Parathyroid adenoma (tissue), 2 donors: ENCODE measurements around the gene CFAP52.

Experiments used
- H2AFZ ChIP-seq: fragments of 300-600 bp; sonication (generic); one replicate; pipeline ENCODE4 v1.7.0; 2017; ENCODE audit warnings: antibody characterized with exemption, mild to moderate bottlenecking
- H3K27ac ChIP-seq: fragments of 300-600 bp; sonication (generic); one replicate; pipeline ENCODE4 v1.7.0; 2017
- H3K27me3 ChIP-seq: fragments of 300-600 bp; sonication (generic); one replicate; pipeline ENCODE4 v1.7.0; 2017; ENCODE audit warnings: low read length; ENCODE audit not compliant: control insufficient read depth, insufficient read depth
- H3K36me3 ChIP-seq: fragments of 300-600 bp; sonication (generic); one replicate; pipeline ENCODE4 v1.7.0; 2017; ENCODE audit warnings: low read length; ENCODE audit not compliant: control insufficient read depth, insufficient read depth
- H3K4me1 ChIP-seq: fragments of 300-600 bp; sonication (generic); one replicate; pipeline ENCODE4 v1.7.0; 2017; ENCODE audit warnings: control low read depth
- H3K4me2 ChIP-seq: fragments of 300-600 bp; sonication (generic); one replicate; pipeline ENCODE4 v1.7.0; 2017; ENCODE audit warnings: low read length
- H3K4me3 ChIP-seq: fragments of 300-600 bp; sonication (generic); one replicate; pipeline ENCODE4 v1.7.0; 2017; ENCODE audit warnings: low read depth, low read length
- H3K79me2 ChIP-seq: fragments of 300-600 bp; sonication (generic); one replicate; pipeline ENCODE4 v1.7.0; 2017; ENCODE audit warnings: control low read depth
- H3K9ac ChIP-seq: fragments of 300-600 bp; sonication (generic); one replicate; pipeline ENCODE4 v1.7.0; 2017; ENCODE audit warnings: mild to moderate bottlenecking
- H3K9me3 ChIP-seq: fragments of 300-600 bp; sonication (generic); one replicate; pipeline ENCODE4 v1.7.0; 2017; ENCODE audit warnings: low read length; ENCODE audit not compliant: control insufficient read depth
- CTCF ChIP-seq: fragments of 300-600 bp; sonication (generic); IDR thresholded peaks from one replicate; pipeline ENCODE4 v1.7.0; 2017; ENCODE audit warnings: antibody characterized with exemption, mild to moderate bottlenecking
- donor health status: primary hyperparathyroidism.

The CFAP52 gene

GRCh38 chr17:9668517-9668916 is 92.1 kb downstream of the CFAP52 start:
- no peak overlapping the region for H3K4me3 ChIP-seq
- H3K27me3 ChIP-seq, result no peaks in the 10 kb centered on the region
- H2AFZ ChIP-seq, result peak overlapping the region; percentile 52
- H3K36me3 ChIP-seq, result no peaks in the 10 kb centered on the region
- H3K79me2 ChIP-seq, result no peaks in the 10 kb centered on the region
- no peaks in the 10 kb centered on the region for H3K4me1 ChIP-seq
- H3K9ac ChIP-seq, result no peak overlapping the region
- H3K4me2 ChIP-seq, result no peak overlapping the region
- no peak for TF ChIP-seq CTCF
- no peaks in the 10 kb centered on the region for H3K9me3 ChIP-seq
- no peak overlapping the region for H3K27ac ChIP-seq

- H3K4me1 ChIP-seq, result no peaks in the 10 kb centered on the region
- H3K9ac ChIP-seq, result no peak overlapping the region
- no peaks in the 10 kb centered on the region for H3K9me3 ChIP-seq
- peak overlapping the region; percentile 56 for H3K4me2 ChIP-seq
- no peaks in the 10 kb centered on the region for H3K27me3 ChIP-seq
- H2AFZ ChIP-seq, result peak overlapping the region; percentile 6
- H3K36me3 ChIP-seq, result no peaks in the 10 kb centered on the region
- no peak overlapping the region for H3K27ac ChIP-seq
- no peak for TF ChIP-seq CTCF
- no peak overlapping the region for H3K4me3 ChIP-seq
- no peaks in the 10 kb centered on the region for H3K79me2 ChIP-seq
Observed at GRCh38 chr17:9669551-9670008, 93.1 kb downstream of the CFAP52 start.

GRCh38 chr17:9670596-9670995 is 94.2 kb downstream of the CFAP52 start:
- H3K36me3 ChIP-seq, result no peaks in the 10 kb centered on the region
- H3K79me2 ChIP-seq, result no peaks in the 10 kb centered on the region
- no peak overlapping the region for H2AFZ ChIP-seq
- no peak overlapping the region for H3K4me2 ChIP-seq
- TF ChIP-seq CTCF, result no peak
- H3K9me3 ChIP-seq, result no peaks in the 10 kb centered on the region
- H3K27ac ChIP-seq, result no peak overlapping the region
- no peaks in the 10 kb centered on the region for H3K4me1 ChIP-seq
- H3K4me3 ChIP-seq, result no peak overlapping the region
- no peaks in the 10 kb centered on the region for H3K27me3 ChIP-seq
- no peak overlapping the region for H3K9ac ChIP-seq

- no peak for TF ChIP-seq CTCF
- H3K9ac ChIP-seq, result no peak overlapping the region
- H2AFZ ChIP-seq, result no peak overlapping the region
- no peak overlapping the region for H3K4me3 ChIP-seq
- no peaks in the 10 kb centered on the region for H3K27me3 ChIP-seq
- H3K9me3 ChIP-seq, result no peaks in the 10 kb centered on the region
- H3K4me2 ChIP-seq, result no peak overlapping the region
- H3K4me1 ChIP-seq, result no peaks in the 10 kb centered on the region
- no peaks in the 10 kb centered on the region for H3K79me2 ChIP-seq
- no peaks in the 10 kb centered on the region for H3K36me3 ChIP-seq
- no peak overlapping the region for H3K27ac ChIP-seq
Observed at GRCh38 chr17:9671559-9671958, 95.1 kb downstream of the CFAP52 start.

GRCh38 chr17:9672266-9672665 is 95.8 kb downstream of the CFAP52 start:
- Histone ChIP-seq H3K9ac (no peak overlapping the region), H3K79me2 (no peaks in the 10 kb centered on the region), H3K4me2 (no peak overlapping the region), H3K27ac (no peak overlapping the region), H3K4me3 (no peak overlapping the region), H3K4me1 (no peaks in the 10 kb centered on the region), H3K27me3 (no peaks in the 10 kb centered on the region), H3K36me3 (no peaks in the 10 kb centered on the region), H2AFZ (no peak overlapping the region), H3K9me3 (no peaks in the 10 kb centered on the region)
- TF ChIP-seq CTCF, result no peak
